ELF-1 (cell line): Measurements from ENCODE around the gene TGFBR2.
A peak's percentile ranks its signal among the peaks of the same experiment; 100 is the strongest.

Experiments
- DNase-seq: peaks from one replicate; pipeline ENCODE4 v3.0.0-alpha.2; 2016; ENCODE audit warnings: low read depth, low spot score

The TGFBR2 gene

GRCh38 chr3:30673425-30674341 lies 67.3 kb downstream of the TGFBR2 start:
- no peak for DNase-seq

GRCh38 chr3:30675006-30675405 lies 68.6 kb downstream of the TGFBR2 start:
- no peak for DNase-seq

- no peak for DNase-seq
Measured at GRCh38 chr3:30675774-30676173, 69.4 kb downstream of the TGFBR2 start.

DNA sequence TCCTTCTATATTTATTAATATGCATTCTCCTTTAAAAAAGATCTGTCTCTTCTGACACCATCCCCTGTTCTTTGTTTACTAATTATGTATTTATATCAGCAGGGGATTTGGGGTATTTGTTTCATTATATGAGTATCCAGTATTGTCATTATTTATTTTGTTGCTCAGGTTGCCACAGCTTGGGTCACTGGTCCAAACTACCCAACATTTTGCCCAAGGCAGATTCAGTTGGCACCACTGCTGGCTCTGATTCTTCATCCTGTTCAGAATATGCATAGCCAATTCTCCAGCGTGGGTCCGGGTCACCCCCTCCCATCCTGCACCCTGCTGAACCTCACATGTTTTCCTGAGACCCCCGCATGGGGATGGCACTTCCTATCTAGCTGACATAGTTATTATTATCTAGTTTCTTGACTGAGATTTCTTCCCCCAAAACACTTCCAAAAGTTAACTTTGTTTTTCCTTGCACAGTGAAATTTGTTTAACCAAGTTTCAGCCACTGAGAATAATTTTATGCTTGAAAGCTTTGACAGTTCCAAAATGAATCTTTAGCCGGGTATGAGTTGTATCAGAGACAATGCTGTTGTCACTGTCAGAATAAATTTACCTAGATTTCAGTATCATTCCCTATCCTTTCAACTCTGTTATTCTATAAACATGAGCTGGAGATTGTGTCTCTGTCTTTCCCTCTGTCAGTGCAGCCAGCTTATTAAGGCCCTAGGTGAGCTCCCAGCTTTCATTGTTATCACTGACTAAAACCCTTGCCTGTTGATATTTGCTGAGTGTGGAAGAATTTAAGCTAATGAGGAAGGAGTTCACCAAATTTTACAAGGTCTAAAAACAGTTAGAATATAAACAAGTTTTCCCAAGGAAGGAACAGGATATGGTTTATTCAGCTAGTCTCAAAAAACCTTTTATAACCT lies 70.3 kb downstream of the TGFBR2 start:
- no peak for DNase-seq

DNA sequence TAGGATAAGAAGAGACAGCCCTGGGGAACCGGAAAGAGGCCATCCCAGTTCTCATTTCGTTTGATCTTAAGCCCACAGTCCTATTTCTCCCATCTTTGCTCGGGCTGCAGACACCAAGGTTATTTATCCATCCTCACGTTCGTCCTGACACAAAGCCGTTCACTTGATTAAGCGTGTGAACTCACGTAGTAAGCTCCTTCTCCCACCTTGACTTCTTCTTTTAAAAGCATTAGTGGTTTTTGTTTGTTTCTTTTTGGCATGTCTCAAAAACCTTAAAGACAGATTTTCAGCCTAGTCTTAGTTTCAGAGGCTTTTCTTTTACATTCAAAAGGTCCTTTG lies 70.9 kb downstream of the TGFBR2 start:
- no peak for DNase-seq

DNA sequence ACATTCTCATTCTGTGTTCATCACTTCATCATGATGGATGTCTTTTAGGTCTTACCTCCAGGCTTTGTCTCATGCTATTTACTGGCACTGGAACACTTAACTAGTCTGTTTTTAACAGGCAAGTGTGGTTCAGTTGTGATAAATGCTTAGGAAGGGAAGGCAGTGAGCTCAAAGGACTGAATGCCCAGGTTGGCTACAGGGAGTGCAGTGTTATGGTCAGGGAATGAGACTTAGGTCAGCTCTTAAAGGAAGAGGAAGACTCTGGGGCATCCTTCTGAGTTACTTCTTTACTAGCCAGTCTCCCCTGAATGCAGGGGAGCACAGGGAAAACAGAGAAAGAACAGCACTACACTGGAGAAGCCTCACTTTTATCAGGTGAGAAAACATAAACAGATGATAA lies 72.6 kb downstream of the TGFBR2 start:
- no peak for DNase-seq

DNA sequence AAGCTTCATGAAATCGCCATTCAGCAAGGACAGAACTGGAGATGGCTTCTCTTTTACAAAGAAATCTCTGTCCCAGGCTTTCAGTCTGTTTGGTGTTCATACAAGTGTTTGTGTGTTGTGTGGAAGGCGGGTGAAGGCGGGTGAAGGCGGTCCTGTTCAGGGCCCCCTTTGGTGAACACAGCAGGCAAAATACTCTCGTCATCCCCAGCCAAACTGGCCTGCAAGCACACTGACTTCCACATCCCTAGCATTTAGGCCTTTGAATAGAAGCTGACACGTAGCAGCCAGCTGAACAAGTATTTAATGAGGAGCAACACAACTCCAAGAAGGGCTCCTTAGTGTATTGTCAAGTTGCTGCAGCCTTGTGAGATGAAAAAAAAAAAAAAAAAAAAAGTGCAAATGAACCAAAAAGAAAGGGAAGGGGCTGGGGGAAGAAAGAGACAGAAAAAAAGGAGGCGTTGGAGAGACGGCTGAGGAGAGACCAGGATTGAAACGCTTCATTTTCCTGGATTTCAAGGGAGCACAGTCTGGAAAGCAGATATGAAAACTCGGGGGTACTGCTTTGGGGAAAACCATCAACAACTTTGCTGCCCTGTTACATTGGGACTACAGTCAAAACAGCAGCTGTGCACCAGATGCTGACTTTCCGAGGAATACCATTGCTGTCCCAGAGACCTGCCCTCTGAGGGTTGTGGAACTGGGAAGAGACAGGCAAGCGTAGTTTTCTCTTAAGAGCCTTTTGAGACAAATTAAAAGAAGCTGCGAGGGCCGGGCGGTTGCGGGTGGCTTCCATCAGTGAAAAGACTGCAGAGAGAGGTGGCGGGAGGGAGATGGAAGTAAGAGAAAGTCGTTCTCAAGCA lies 74.6 kb downstream of the TGFBR2 start:
- DNase-seq: peak; percentile 73

- DNase-seq: peak; percentile 66
Measured at GRCh38 chr3:30681649-30682211, 75.3 kb downstream of the TGFBR2 start.

DNA sequence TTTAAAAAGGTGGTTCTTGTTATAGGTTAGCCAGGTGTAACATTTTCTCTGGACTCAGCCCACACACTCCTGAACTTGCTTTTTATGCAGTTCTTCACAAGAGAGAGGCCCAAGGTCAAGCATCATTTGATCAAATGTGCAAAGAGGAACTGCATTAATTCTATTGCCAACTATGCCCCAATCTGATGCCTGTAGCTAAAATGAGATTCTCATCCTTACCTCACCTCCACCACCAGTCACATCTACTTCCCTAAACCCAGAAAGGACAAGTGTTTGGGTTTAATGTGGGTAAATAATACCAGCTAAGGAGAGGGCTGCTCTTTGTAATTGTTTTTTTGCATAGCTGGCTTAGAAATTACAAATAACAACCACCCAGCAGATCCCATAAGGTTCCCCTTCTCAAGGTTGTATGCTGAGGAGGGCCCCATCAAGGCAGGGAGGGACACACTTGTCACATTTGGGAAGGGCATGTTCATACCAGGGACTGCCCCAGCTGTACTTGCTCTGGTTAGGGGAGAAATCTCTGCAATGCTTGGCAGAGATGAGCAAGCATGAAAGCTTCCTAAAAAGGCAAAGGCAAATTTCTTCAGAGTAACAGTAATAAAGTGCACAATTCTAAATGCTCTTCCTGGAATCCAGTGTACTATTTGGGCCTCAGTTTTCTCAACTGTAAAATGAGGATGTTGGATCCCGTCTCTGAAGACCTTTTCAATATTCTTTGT lies 76.2 kb downstream of the TGFBR2 start:
- DNase-seq: no peak

DNA sequence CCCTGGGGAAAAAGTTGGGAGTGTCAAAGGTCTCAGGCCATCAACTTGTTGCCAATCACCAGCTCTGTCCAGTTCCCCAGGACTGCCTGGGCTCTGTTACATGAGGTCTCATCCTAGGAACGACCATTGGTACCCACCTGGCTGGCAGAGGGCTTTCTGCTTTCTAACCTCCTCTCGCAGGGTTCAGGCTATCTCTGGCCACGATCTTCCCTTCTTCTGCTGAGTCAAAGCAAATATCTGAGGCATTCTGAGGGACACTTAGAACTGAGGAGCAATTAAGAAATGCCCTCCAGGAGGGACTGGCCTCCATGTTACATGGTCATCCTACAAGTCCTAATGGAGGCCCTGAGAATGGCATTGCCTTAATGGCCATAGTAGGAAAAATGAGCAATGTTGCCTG lies 77.4 kb downstream of the TGFBR2 start:
- DNase-seq: peak; percentile 19

DNA sequence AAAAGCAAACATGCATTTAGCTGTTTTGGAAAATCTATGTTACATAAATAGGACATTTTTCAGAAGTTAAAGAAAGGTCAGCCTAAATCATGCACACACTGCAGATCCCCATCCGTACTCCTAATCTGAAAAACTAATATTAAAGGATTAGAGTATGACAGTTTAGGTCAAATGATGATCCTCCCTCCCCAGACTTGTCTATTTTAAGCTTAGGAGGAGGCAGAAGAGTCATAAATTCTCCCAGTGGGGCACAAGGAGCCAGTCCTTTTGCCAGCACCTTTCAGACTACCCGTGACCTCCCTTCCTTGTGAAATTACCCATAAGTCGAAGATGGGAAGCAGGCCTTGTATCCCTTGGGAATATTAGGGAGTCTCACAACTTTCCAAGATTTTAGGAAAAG lies 78.0 kb downstream of the TGFBR2 start:
- no peak for DNase-seq

DNA sequence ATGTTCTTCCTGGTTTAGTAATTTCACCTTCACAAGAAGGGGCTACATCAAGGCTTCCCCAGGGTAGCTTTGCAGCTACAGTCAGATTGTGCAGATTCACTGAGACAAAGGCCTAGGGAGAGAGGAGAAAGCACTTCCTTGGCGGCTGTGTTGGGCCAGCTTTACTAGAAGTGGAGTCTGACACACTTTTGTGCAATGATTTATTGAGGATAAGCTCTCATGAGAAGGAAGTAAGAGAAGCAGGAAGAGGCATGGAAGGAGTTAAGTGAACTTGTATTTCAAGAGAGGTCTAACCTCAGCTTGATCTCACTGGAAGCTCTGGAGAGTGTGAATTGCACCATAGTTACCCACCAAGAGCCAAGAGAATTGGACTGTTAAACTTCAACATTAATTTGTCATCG lies 78.9 kb downstream of the TGFBR2 start:
- no peak for DNase-seq

DNA sequence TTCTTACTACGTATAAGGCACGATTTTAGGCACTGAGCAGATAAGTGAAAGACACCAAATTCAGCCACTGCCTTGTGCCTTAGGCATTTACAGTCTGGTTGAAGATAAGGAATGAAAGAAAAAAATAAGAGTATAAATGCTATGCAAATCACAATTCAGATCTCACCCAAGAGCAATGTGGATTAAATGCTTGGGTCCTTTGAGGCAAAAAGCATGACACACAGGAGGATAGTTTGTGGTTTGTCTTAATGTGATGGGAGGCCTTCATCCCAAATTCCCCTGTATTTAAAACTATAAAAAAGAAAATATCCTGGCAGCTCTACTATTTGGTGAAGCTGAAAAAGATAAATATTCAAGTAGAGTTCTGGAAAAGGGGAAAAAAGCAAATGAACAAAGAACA lies 79.8 kb downstream of the TGFBR2 start:
- DNase-seq: no peak

DNA sequence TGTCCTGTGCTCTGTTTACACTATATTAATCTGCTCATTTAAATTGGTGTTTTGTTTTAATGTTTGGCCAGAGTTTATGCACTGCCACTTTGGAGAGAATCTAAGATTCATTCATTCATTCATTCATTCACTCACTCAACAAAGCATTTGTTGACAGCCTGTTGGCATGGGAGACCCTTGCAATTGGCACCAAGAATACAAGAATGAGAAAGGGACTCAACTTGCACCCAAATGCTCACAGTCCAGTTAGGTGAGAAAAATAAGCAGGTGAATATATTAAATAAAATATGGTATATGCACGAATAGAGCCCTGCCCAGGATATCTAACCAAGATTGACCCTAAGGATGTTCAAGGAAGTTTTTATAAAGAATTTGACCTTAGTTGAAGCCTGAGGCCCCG lies 80.4 kb downstream of the TGFBR2 start:
- DNase-seq: no peak

DNA sequence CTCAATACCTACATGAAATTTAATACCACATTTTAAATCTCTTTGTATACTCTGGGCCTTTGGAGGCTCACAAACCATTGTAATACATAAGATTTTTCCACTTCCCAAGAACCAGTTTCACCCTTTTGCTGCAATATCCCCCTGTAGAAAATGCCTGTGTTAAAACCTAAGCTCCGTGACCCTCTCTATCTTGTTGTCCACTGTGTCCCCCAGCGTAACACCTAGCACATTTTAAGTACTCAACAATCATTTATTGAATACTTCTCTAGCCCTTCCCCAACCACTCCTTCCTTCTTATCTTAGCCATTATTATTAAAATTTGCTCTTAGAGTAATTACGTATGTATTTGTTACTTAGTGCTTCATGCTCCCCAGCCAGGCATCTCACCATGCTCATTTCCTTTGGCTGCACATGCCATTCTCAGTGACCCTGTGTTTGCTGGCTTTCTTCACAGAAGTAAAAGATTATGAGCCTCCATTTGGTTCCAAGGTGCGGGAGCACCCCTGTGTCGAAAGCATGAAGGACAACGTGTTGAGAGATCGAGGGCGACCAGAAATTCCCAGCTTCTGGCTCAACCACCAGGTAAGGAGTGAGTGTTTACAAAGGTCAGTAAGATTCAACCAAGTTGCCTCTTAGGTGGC lies 81.6 kb downstream of the TGFBR2 start:
- no peak for DNase-seq

- no peak for DNase-seq
Measured at GRCh38 chr3:30688776-30689641, 82.6 kb downstream of the TGFBR2 start.

- DNase-seq: no peak
Measured at GRCh38 chr3:30690199-30690598, 83.8 kb downstream of the TGFBR2 start.

DNA sequence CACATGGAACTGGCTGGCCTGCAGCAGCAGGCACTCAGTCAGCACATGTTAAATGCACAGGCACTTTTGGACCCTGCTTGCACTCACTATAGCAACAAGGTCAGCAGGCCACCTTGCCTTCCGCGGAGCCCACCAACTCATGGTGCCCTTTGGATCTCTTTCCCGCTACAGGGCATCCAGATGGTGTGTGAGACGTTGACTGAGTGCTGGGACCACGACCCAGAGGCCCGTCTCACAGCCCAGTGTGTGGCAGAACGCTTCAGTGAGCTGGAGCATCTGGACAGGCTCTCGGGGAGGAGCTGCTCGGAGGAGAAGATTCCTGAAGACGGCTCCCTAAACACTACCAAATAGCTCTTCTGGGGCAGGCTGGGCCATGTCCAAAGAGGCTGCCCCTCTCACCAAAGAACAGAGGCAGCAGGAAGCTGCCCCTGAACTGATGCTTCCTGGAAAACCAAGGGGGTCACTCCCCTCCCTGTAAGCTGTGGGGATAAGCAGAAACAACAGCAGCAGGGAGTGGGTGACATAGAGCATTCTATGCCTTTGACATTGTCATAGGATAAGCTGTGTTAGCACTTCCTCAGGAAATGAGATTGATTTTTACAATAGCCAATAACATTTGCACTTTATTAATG lies 85.0 kb downstream of the TGFBR2 start:
- DNase-seq: no peak

DNA sequence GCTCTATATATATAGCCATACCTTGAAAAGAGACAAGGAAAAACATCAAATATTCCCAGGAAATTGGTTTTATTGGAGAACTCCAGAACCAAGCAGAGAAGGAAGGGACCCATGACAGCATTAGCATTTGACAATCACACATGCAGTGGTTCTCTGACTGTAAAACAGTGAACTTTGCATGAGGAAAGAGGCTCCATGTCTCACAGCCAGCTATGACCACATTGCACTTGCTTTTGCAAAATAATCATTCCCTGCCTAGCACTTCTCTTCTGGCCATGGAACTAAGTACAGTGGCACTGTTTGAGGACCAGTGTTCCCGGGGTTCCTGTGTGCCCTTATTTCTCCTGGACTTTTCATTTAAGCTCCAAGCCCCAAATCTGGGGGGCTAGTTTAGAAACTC lies 85.5 kb downstream of the TGFBR2 start:
- DNase-seq: no peak
